Bronchial smooth muscle cell (primary cell): ENCODE data around the gene SPCS1. TPM values are rescaled to one million over a fixed set of nuclear protein-coding genes. Genes with fewer than 3 reads are reported as not detected.

Source experiments
- total RNA-seq: library from RNA; depleted of rRNA; stranded (reverse); fragments of >200 nt; gene quantifications from 2 replicates; pipeline ENCODE4 v1.2.1, GENCODE V29; 2014

The SPCS1 gene
- total RNA-seq = 24.3 and 33.9 TPM in 2 replicates

GRCh38 chr3:52705688-52706686, at the start of gene SPCS1, which contains the start of gene GLT8D1:
Gene SPCS1 (plus strand): TSS chr3:52706106. CDS start chr3:52706247, 141 bp downstream.
Gene GLT8D1 (minus strand): TSS chr3:52705791. CDS start chr3:52700460, 5,331 bp downstream.

GRCh38 chr3:52685709-52686691, 19.9 kb upstream of the SPCS1 start, which contains the start of the genes GNL3 and PBRM1:
Gene GNL3 (plus strand): TSS chr3:52686032. CDS start chr3:52686093, 61 bp downstream.
Gene PBRM1 (minus strand): TSS chr3:52685913.

Other genes with a start within 250 kb of the SPCS1 start
- under 0.01 and 0.32 TPM in 2 replicates for gene STAB1, start 210.8 kb upstream of the SPCS1 start, total RNA-seq
- gene NT5DC2, start 172.2 kb upstream of the SPCS1 start, total RNA-seq = 46.5 and 47.4 TPM in 2 replicates
- gene UQCC5, start 169.5 kb upstream of the SPCS1 start, total RNA-seq = 8.9 and 13.4 TPM in 2 replicates
- gene PBRM1, start 20.2 kb upstream of the SPCS1 start, total RNA-seq = 45.9 and 46.1 TPM in 2 replicates
- gene GNL3, start 20.1 kb upstream of the SPCS1 start, total RNA-seq = 51.2 and 58.6 TPM in 2 replicates
- gene GLT8D1, start 315 bp upstream of the SPCS1 start, total RNA-seq = 108 and 133 TPM in 2 replicates
- gene NEK4, start 64.8 kb downstream of the SPCS1 start, total RNA-seq = 11.7 and 23.4 TPM in 2 replicates
- gene ITIH1, start 71.5 kb downstream of the SPCS1 start, total RNA-seq = not detected in 2 replicates
- not detected in 2 replicates for gene ITIH3, start 88.7 kb downstream of the SPCS1 start, total RNA-seq
- gene ITIH4, start 124.6 kb downstream of the SPCS1 start, total RNA-seq = 1.7 and 3.0 TPM in 2 replicates
- not detected in 2 replicates for gene MUSTN1, start 128.9 kb downstream of the SPCS1 start, total RNA-seq
- 8.0 and 10.3 TPM in 2 replicates for gene STIMATE, start 191.4 kb downstream of the SPCS1 start, total RNA-seq